GM21737 (cell line): Measurements from ENCODE around the gene PPP2R1B.

Experiments
- ATAC-seq: cut with Tn5 transposase; IDR thresholded peaks from one replicate; pipeline ENCODE4 v1.9.1; 2021; ENCODE audit warnings: mild to moderate bottlenecking, moderate library complexity; ENCODE audit not compliant: unreplicated experiment

PPP2R1B gene

DNA sequence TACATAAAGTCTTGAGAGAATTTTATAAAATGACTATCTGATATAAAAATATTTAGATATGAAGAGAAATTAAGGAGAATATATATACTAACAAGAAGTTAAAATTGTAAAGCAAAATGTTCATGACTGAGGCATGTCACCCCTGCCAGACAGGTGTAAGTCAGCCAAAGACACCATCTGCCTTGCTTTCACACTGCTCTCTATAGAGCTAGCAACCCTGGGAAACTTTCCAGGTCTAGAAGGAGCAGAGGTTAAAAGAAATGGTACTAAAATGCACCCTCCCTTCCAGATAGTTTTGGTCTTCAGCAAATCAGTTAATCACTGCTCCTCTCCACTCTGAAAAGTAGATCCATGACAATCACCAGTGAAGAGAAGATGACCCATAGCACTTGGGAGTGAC is 16.5 kb downstream of the PPP2R1B start:
- ATAC-seq: no peak

DNA sequence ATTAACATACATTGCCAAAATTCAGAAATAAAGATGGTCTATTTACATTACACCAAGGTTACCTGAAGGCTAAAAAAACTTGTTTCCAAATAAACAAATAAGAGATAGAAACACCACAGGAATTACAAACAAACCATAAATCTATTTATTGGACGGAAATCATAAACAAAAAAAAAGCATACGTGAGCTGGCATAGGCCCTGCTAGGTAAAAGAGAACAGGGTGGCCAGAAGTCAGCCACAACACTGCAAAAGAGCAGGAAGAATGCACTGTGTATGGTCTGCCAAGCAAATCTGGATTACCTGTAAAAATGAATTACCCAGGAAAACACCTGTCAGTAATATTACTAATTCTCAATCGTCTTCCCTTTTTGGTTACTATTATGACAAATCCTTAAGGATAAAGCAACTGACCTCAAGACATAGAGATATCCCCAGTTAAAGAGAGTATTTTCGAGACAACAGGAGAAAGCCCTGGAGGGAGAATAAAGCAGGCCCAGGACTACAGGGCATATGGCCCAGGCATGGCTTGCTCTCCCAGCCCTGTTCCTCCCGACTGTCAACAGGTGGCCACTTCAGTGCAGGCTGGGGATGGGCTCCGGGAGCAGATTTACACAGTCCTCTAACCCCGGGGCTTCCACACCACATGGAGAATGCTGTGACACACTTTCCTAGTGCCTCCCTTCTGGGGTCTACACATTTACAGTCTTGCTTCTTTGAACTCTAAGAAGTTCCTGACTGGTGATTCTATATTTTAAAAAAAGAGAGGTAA is 18.0 kb downstream of the PPP2R1B start:
- no peak for ATAC-seq

DNA sequence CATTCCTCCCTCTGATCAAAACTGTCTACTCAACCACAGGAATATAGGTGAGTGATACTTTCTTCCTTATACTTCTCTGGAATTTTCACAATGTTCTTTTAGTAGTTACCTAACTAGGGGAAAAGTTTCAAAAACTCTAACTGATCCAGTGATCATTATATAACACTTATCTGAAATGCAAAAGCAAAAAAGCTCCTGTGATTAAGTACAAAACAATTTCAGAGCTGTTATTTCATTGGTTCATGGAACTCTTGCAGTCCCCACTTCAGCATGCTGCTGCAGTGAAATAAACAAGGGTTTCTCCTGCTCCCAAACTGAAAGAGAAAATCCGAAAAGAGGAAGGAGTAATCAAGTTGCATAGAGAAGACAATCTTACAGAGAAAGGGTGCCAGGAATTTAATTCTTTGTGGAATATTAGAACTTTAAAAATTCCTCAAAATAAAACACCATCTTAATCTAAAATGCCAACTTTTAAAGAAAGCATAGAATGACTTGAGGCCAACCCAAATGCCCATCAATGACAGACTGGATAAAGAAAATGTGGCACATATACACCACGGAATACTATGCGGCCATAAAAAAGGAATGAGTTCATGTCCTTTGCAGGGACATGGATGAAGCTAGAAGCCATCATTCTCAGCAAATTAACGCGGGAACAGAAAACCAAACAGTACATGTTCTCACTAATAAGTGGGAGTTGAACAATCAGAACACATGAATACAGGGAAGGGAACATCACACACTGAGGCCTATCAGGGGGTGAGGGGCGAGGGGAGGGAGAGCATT is 20.3 kb downstream of the PPP2R1B start:
- ATAC-seq: no peak

GRCh38 chr11:111743700-111744099 is 22.5 kb downstream of the PPP2R1B start:
- no peak for ATAC-seq

- ATAC-seq: no peak
Observed at GRCh38 chr11:111741751-111742150, 24.4 kb downstream of the PPP2R1B start.

DNA sequence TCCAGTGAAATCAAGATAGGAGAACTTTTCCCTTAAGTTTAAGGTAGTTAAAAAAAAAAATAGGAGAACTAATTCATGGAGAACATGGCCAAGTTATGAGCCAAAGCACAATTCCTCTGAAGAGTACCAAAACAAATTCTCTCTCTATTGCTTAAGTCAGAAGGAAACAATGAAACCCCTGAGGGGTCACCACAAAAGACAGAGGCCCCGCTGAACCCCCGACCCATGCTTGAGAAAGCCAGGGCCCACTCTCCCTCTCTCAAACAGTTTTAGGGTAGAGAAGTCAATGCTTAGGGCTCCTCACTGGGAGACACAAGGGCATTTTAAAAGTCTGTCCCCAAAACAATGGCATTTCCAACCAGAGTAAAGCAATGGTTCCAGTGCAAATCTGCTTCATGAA is 26.9 kb downstream of the PPP2R1B start:
- no peak for ATAC-seq

GRCh38 chr11:111737444-111738210 is 28.6 kb downstream of the PPP2R1B start:
- no peak for ATAC-seq

DNA sequence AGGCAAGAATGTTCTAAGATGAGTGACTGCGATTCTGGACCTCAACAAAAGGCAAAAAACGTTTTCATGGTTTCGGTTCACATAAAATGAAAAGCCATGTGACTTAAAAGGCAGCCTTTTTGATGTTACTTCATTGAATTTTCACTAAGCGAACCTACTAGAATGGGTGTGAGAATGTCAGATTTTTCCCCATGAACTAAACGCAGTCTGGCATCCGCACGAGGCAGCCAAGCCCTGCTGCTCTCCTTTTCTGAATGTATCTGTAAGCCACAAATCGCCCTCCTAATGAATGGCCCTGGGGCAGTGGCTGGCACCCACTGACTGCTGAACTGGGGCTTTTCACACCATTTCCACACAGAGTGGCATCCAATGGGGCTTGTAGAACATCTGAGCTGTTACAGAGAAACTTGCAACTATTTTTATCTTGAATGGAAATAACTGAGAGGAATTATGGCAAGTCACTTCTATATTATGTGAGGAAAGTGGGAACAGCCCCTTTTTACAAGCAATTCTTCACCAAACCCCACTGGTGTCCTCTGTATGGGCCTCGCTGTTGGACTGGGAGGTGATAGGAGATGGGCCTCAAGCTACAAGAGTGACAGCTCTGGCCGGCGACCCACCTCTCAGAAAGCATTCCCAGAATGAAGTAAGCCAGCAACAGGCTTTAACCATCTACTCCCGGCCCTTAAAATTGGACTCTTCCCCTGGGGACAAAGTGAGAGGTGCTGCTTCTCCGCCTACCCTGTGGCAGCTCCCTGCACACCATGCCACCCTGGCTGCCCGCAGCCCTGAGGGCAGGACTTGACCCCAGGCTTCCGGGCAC is 29.4 kb downstream of the PPP2R1B start:
- no peak for ATAC-seq

- no peak for ATAC-seq
Observed at GRCh38 chr11:111736181-111736590, 30.0 kb downstream of the PPP2R1B start.

DNA sequence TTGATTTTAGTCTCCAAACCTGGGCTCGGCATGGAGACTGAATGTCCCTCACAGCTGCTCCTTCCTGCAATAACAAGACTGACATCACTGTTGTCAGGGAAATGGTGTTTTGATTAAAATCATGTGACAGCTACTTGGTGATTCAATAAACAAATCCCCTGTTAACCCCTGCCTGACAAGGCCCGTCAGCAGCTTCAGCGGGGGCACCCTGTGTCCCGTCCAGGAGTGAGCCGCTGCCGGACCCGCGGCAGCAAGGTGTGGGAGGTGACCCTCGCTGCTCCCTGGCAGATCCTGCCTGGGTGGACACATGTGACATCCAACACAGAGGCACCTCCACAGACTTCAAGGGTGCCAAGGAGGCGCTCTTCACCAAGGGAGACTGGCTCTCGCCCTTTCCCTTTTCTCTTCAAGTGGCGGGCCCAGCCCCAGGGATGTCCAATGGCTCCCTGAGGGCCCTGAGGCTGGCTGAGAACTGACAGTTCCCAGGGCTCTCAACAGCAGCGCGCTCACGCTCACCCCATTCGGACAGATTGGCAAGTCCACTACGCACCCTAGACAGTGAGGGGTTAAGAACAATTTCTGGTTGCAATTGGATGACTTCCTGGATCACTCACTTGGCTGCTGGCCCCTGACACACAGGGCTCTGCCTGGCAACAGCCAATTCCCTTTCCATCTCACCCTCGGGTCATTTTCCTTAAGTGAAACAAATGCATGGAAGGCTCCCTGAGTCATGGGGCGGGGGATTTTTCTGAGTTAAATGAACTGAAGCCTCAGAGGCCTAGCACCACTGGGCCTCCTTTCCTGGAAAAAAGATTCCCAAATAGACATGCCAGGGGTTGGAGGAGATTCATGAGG is 30.7 kb downstream of the PPP2R1B start:
- ATAC-seq: no peak

- ATAC-seq: no peak
Observed at GRCh38 chr11:111734954-111735261, 31.3 kb downstream of the PPP2R1B start.

DNA sequence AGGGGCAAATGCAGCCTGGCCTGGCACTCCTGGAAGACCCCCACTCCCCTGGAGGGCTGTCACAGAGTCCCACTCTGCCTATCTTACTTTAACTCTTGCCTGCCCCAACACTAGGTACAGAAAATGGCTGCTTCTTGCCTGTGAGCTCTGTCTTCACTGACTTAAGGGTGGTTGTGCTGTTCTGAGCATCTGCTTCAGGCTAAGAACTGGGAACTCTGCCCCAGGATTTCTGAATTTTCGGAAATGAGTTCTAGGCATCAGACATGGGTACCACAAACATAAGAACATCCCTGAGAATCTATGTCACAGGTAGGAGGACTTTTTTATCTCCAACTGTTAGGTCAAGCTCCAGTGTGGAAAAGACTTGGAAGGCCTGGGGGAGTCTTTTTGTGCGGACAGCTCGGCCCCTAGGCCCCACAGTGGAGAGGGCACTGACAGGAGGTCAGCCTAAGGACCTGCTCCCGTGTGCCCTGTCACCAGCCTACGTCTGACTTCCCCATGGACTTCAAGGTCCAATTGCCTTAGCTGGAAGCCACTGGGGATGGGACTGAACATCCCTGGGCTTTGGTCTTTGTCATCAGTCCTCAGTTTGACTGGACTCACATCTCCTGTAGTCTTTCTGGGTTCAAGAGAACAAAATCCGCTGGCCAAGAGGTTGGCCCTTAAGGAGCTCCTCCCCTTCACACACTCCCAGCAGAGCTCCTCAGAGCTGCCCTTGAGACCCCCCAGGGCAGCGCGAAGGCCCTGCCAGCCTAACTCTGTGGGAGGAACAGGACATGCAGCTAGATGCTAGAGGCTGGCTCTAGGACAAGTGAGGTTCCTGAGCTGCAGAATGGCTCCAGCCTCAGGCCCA is 31.9 kb downstream of the PPP2R1B start:
- no peak for ATAC-seq

DNA sequence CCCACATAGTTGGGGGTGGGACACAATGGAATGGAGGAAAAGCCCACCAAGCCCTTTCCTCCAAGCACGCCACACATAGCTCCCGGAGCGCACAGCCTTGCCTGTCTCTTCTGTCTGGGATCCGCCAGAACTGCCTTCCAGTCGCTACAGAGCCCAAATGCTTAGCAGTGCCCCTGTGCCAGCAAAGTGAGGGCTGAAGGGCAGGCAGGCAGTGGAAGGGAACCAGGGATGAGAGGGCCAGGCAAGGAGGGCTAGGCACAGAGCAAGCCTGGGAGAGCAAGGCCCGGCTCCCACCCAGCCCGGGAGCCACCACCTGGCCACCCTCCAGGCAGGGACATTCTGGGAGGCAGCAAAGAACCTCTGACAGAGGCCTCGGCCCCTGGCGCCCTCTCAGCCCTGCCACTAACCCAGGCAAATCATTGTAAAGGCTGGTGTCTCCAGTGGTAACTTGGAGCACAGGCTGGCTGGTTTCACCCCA is 32.5 kb downstream of the PPP2R1B start:
- ATAC-seq: no peak

DNA sequence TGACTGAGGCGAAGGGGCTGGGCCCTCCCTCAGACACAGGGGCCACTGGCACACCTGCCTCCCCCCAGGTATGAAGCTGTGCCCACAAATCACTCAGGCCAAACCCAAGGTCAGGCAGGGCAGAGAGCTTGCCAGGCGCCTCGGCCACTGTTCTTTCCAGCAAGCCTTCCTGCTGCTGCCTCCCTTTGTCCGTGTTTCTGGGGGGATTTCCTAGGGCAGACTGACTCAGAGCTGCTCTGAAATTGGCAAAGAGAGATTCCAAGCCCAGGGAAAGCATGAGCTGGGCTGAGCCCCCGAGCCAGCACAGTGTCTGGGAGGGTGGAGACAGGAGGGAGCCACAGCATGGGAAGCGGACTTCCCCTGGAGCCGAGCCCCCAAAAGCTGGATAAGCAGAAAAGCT is 33.2 kb downstream of the PPP2R1B start:
- ATAC-seq: no peak

DNA sequence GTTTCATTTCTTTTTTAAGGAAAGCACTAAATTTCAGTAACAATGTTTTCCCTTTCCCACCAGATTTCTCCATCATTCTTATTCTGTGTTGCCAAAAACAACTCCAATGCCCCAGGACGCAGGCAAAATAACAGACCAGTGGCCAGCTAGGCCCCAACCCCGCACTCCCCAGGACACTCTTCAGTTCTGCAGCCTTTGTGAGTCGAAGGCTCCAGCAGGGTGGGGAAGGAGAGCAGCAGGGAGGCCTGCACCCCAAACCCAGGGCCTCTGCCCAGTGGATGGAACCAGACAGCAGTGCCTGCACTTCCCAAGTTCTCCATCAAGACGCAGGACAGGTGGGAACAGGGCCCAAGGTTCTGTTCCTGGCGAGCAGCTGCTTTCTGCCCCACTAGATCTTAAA is 34.4 kb downstream of the PPP2R1B start:
- no peak for ATAC-seq

DNA sequence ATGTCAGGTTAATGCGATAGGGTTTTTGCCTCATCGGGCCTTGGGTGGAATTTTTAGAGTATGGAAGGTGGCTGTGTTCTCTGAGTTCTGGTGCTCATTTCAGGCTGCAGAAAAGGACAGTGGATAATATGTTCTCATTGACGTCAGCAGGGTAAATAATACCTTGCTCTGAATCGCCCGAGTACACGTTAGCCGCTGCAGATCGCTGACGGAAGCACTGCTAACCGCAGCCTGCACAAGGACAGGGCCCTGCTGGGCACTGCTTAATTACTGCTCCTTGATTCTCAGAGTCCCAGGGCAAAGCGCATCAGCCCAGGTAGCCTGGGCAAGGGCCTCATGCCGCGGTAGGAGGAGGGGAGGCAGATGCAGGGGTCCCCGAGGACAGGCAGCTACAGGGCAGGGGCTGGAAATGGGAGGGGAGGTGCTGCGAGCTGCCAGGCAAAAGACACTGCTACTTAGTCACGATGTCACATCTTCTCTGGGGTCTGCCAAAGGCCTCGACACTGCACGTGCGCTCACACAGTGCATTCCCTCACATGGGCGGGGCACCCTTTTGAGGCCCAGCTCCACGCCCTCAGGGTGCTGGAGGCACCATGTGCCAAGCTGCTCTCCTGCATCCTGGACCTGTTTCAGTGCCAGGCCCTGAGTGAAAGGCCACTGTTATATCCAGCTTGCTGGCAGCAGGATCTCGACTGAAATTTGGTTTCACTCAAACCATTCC is 35.2 kb downstream of the PPP2R1B start:
- no peak for ATAC-seq

GRCh38 chr11:111729831-111730311 is 36.3 kb downstream of the PPP2R1B start:
- no peak for ATAC-seq
